Activated naive CD4-positive, alpha-beta T cell treated with anti-CD3 and anti-CD28 coated beads, Interleukin-2, amount 50 U/mL, for 24 hours (primary cell): ENCODE data around the gene IL12RB2.
A peak's percentile ranks its signal among the peaks of the same experiment; 100 is the strongest.

ENCODE experiments used
- H3K27ac Mint-ChIP-seq: one replicate; pipeline ENCODE4 v1.8.0; 2021; ENCODE audit warnings: mild to moderate bottlenecking, mixed read lengths
- H3K27me3 Mint-ChIP-seq: one replicate; pipeline ENCODE4 v1.8.0; 2021; ENCODE audit warnings: mixed read lengths
- H3K36me3 Mint-ChIP-seq: one replicate; pipeline ENCODE4 v1.8.0; 2021; ENCODE audit warnings: mixed read lengths
- H3K4me1 Mint-ChIP-seq: one replicate; pipeline ENCODE4 v1.8.0; 2021; ENCODE audit warnings: mixed read lengths
- H3K4me3 Mint-ChIP-seq: one replicate; pipeline ENCODE4 v1.8.0; 2021; ENCODE audit warnings: mild to moderate bottlenecking, mixed read lengths
- H3K9me3 Mint-ChIP-seq: one replicate; pipeline ENCODE4 v1.8.0; 2021; ENCODE audit warnings: mixed read lengths

Gene IL12RB2

DNA sequence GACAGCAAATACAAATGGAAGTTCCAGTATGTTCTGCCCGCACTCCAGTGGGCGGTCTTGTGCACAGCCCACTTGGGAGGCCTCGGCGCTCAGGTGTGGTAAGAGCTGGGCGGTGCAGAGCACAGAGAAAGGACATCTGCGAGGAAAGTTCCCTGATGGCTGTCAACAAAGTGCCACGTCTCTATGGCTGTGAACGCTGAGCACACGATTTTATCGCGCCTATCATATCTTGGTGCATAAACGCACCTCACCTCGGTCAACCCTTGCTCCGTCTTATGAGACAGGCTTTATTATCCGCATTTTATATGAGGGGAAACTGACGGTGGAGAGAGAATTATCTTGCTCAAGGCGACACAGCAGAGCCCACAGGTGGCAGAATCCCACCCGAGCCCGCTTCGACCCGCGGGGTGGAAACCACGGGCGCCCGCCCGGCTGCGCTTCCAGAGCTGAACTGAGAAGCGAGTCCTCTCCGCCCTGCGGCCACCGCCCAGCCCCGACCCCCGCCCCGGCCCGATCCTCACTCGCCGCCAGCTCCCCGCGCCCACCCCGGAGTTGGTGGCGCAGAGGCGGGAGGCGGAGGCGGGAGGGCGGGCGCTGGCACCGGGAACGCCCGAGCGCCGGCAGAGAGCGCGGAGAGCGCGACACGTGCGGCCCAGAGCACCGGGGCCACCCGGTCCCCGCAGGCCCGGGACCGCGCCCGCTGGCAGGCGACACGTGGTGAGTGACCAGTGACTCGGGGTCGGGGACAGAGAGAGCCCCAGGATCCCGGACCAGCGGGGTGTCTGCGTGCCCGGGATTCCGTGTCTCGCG lies at the start of gene IL12RB2:
Gene IL12RB2 (plus strand): TSS at position 623 of the 810 bp plus-strand sequence. CDS start 12,496 bp downstream, outside the sequence.
- Mint-ChIP-seq H3K36me3 (peaks cover 6% of the 10 kb centered on the region), H3K4me3 (peak within 1 kb of the TSS; percentile 96), H3K4me1 (peaks cover 36% of the 10 kb centered on the region), H3K9me3 (peaks cover 3% of the 10 kb centered on the region), H3K27me3 (peaks cover 1% of the 10 kb centered on the region), H3K27ac (peak within 1 kb of the TSS; percentile 98)

- peak overlapping the region; percentile 44 for H3K27ac Mint-ChIP-seq
- H3K4me3 Mint-ChIP-seq = no peak overlapping the region
- peaks cover 31% of the 10 kb centered on the region for H3K4me1 Mint-ChIP-seq
- no peaks in the 10 kb centered on the region for H3K9me3 Mint-ChIP-seq
- no peaks in the 10 kb centered on the region for H3K36me3 Mint-ChIP-seq
- H3K27me3 Mint-ChIP-seq = no peaks in the 10 kb centered on the region
These were observed 46.0 kb upstream of the IL12RB2 start for GRCh38 chr1:67261680-67262079.

DNA sequence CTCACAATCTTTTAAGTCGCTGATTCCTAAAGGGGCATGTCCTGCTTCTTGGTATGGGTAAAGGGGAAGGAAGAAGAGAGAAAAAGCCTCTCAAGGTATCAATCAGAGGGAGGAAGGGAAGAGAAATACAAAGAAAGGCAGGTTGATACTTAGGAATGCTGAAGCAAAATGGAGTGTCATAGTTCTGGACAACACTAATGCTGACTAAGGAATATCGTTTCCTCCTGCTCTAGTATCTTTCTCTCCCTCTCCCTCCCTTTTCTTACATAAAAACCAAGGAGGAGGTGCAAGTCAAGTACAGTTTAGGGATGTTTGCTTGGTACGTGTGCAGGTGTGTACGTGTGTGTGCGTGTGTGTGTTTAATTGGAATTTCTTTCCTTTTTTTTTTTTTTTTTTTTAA lies 44.9 kb upstream of the IL12RB2 start:
- H3K27me3 Mint-ChIP-seq = no peaks in the 10 kb centered on the region
- no peaks in the 10 kb centered on the region for H3K9me3 Mint-ChIP-seq
- H3K27ac Mint-ChIP-seq = no peak overlapping the region
- no peaks in the 10 kb centered on the region for H3K36me3 Mint-ChIP-seq
- peaks cover 31% of the 10 kb centered on the region for H3K4me1 Mint-ChIP-seq
- no peak overlapping the region for H3K4me3 Mint-ChIP-seq

- no peaks in the 10 kb centered on the region for H3K36me3 Mint-ChIP-seq
- H3K4me1 Mint-ChIP-seq = peaks cover 31% of the 10 kb centered on the region
- H3K4me3 Mint-ChIP-seq = no peak overlapping the region
- no peaks in the 10 kb centered on the region for H3K9me3 Mint-ChIP-seq
- H3K27me3 Mint-ChIP-seq = no peaks in the 10 kb centered on the region
- H3K27ac Mint-ChIP-seq = peak overlapping the region; percentile 76
These were observed 43.5 kb upstream of the IL12RB2 start for GRCh38 chr1:67264152-67264551.

DNA sequence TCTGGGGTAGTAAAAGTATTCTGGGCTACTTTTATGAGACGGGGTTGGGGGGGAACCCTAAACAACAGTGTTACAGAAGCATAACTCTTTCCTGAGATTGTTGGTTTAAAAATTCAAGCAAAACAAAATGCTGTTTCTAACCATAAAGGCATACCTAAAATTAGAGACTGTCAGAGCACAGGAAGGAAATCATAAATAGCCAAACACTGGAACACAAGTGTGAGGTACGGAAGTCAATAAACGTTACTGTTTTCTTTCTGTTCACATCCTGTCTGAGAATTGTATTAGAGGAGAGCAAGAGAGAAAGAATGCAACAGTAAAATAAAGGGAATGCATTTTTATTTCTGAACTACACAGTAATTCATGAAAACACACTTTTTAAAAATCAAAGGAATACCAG lies 42.8 kb upstream of the IL12RB2 start:
- Mint-ChIP-seq H3K27me3 (no peaks in the 10 kb centered on the region), H3K4me1 (peaks cover 31% of the 10 kb centered on the region), H3K4me3 (peak overlapping the region; percentile 60), H3K36me3 (no peaks in the 10 kb centered on the region), H3K9me3 (no peaks in the 10 kb centered on the region), H3K27ac (peak overlapping the region; percentile 73)

DNA sequence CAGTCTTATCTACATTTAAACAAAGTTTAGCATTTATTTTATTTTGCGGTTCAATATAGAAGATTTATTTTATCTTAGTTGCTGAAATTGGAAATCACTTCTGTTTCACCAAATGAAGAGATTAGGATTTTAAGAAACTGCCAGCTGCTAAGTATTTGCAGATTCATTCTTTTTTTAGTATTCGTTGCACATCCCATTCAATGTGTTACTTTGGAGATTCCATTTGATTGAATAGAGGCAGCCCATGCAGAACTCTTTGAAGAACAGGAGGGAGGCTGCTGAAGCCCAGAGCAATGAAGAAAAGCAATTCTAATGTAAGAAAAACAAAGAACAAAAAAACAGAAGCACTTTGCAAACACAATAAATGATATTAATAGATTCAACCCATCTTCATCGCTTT lies 38.6 kb upstream of the IL12RB2 start:
- H3K4me1 Mint-ChIP-seq = peaks cover 36% of the 10 kb centered on the region
- peaks cover 17% of the 10 kb centered on the region for H3K9me3 Mint-ChIP-seq
- peaks cover 5% of the 10 kb centered on the region for H3K36me3 Mint-ChIP-seq
- no peak overlapping the region for H3K4me3 Mint-ChIP-seq
- H3K27ac Mint-ChIP-seq = no peak overlapping the region
- no peaks in the 10 kb centered on the region for H3K27me3 Mint-ChIP-seq

DNA sequence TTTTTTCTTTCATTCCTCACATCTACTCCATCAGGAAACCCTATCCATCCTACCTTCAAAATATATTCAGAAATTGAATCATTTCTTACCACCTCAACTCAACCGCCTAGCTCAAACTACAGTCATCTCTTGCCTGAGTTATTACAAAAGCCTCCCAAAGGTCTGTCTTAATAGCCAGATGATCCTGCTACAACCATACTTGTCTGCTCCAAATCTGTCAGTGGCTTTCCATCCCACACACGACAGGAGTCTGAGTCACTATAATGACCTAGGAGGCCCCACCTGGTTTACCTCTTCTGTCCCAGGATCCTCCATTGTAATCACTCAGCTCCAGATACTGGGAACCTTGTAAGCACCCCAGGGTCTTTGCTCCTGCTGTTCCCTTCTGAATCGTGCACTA lies 37.1 kb upstream of the IL12RB2 start:
- Mint-ChIP-seq H3K4me3 (no peak overlapping the region), H3K4me1 (peaks cover 40% of the 10 kb centered on the region)

GRCh38 chr1:67273591-67273990 lies 34.1 kb upstream of the IL12RB2 start:
- no peak overlapping the region for H3K4me3 Mint-ChIP-seq

More for the DNA sequence above, 37.1 kb upstream of the IL12RB2 start:
- Mint-ChIP-seq H3K9me3 (peaks cover 17% of the 10 kb centered on the region), H3K27me3 (no peaks in the 10 kb centered on the region), H3K36me3 (peaks cover 5% of the 10 kb centered on the region), H3K27ac (no peak overlapping the region)

GRCh38 chr1:67274623-67275325 lies 32.9 kb upstream of the IL12RB2 start:
- Mint-ChIP-seq H3K36me3 (peaks cover 7% of the 10 kb centered on the region), H3K4me3 (peak overlapping the region; percentile 15), H3K27ac (peak overlapping the region; percentile 91), H3K9me3 (peaks cover 17% of the 10 kb centered on the region), H3K4me1 (peaks cover 43% of the 10 kb centered on the region), H3K27me3 (no peaks in the 10 kb centered on the region)

More at GRCh38 chr1:67273591-67273990, 34.1 kb upstream of the IL12RB2 start:
- H3K36me3 Mint-ChIP-seq = peaks cover 7% of the 10 kb centered on the region
- peaks cover 17% of the 10 kb centered on the region for H3K9me3 Mint-ChIP-seq
- H3K27ac Mint-ChIP-seq = peak overlapping the region; percentile 91
- H3K4me1 Mint-ChIP-seq = peaks cover 43% of the 10 kb centered on the region
- H3K27me3 Mint-ChIP-seq = no peaks in the 10 kb centered on the region

GRCh38 chr1:67280696-67281095 lies 27.0 kb upstream of the IL12RB2 start:
- Mint-ChIP-seq H3K27ac (no peak overlapping the region), H3K9me3 (no peaks in the 10 kb centered on the region), H3K4me1 (peaks cover 13% of the 10 kb centered on the region), H3K27me3 (no peaks in the 10 kb centered on the region), H3K4me3 (no peak overlapping the region), H3K36me3 (peaks cover 2% of the 10 kb centered on the region)

- H3K4me3 Mint-ChIP-seq = no peak overlapping the region
- H3K4me1 Mint-ChIP-seq = peaks cover 14% of the 10 kb centered on the region
- H3K36me3 Mint-ChIP-seq = no peaks in the 10 kb centered on the region
- H3K27ac Mint-ChIP-seq = no peak overlapping the region
- H3K9me3 Mint-ChIP-seq = no peaks in the 10 kb centered on the region
- no peaks in the 10 kb centered on the region for H3K27me3 Mint-ChIP-seq
These were observed 26.4 kb upstream of the IL12RB2 start for GRCh38 chr1:67281244-67281643.

DNA sequence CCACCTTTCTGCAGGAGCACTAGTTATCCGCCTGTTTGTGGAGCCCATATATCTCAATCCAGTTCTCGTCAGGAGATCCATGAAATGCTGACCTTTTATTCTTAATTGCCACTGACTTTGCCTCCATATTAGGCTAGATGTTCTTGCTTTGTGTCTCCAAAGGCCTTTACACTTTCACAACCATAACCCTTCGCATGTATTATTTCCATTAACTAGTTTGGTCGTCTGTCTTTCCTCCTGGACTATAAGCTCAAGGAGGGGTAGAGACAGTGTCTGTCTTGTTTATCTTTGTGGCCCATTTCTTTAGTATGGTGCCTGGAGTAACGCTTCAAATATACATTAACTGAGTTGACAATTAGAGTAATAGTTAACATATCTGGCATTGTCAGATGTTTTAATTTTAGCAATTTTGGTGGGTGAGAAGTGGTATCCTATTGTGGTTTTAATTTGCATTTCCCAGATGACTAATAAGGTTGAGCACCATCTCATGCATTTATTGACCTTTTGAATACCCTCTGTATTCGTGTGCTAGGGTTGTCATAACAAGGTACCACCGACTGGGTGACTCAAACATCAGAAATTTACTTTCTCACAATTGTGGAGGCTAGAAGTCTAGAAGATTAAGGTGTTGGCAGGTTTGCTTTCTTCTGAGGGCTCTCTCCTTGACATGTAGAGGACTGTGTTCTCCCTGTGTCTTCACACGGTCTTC lies 21.7 kb upstream of the IL12RB2 start:
- Mint-ChIP-seq H3K27ac (peak overlapping the region; percentile 90), H3K4me1 (peaks cover 26% of the 10 kb centered on the region), H3K9me3 (peaks cover under 1% of the 10 kb centered on the region), H3K27me3 (no peaks in the 10 kb centered on the region), H3K36me3 (no peaks in the 10 kb centered on the region), H3K4me3 (no peak overlapping the region)

GRCh38 chr1:67290236-67290635 lies 17.4 kb upstream of the IL12RB2 start:
- Mint-ChIP-seq H3K27ac (no peak overlapping the region), H3K4me3 (no peak overlapping the region)

DNA sequence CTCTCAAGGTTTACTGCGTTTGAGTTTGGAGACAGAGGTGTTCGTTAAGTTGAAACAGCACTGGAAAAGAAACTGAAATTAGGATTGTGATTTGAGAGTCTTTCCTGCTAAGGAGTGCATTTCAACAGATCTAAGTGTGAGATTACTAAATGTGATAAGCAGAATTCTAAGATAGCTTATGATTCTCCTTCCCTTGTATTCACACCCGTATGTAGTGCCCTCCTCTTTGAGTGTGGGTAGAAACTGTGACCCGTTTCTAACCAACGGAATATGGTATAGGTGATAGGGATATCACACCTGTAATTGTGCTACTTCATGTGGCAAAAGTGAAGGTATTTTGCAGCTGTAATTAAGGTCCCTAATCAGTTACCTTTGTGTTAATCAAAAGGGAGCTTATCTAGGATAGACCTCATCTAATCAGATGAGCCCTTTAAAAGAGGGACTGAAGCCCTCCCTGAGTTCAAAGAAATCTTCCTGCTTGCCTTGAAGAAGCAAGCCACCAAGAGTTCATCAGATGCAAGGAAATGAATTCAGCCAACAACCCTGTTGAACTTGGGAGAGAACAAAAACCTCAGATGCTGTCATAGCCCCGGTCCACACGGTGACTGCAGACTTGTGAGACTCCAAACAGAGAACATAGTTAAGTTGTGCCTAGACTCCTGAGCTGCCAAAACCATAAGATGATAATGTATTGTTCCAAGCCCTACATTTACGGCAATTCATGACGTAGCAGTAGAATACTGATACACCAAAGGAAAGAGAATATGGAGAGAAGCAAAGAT lies 12.6 kb upstream of the IL12RB2 start:
- H3K4me3 Mint-ChIP-seq = no peak overlapping the region
- peaks cover 5% of the 10 kb centered on the region for H3K4me1 Mint-ChIP-seq
- H3K27ac Mint-ChIP-seq = peak overlapping the region; percentile 68
- peaks cover 2% of the 10 kb centered on the region for H3K27me3 Mint-ChIP-seq
- H3K9me3 Mint-ChIP-seq = peaks cover 5% of the 10 kb centered on the region
- H3K36me3 Mint-ChIP-seq = no peaks in the 10 kb centered on the region

More at GRCh38 chr1:67290236-67290635, 17.4 kb upstream of the IL12RB2 start:
- Mint-ChIP-seq H3K4me1 (peaks cover 23% of the 10 kb centered on the region), H3K36me3 (no peaks in the 10 kb centered on the region), H3K27me3 (no peaks in the 10 kb centered on the region), H3K9me3 (peaks cover 5% of the 10 kb centered on the region)

DNA sequence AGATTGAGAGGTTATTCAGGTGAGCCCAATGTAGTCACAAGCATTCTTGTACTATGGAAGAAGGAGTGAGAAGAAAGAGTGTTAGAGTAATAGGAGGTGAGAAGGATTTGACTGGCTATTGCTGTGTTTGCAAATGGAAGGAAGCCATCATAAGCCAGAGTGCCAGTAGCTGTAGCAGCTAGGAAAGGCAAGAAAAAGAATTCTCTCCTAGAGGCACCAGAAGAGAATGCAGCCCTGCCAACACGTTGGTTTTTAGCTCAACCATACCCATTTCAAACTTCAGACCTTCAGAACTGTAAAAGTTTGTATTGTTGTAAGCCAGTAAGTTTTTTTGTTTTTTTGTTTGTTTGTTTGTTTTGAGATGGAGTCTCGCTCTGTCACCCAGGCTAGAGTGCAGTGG lies 8.9 kb upstream of the IL12RB2 start:
- no peaks in the 10 kb centered on the region for H3K36me3 Mint-ChIP-seq
- H3K9me3 Mint-ChIP-seq = no peaks in the 10 kb centered on the region
- H3K27ac Mint-ChIP-seq = peak overlapping the region; percentile 25
- no peak overlapping the region for H3K4me3 Mint-ChIP-seq
- peaks cover 5% of the 10 kb centered on the region for H3K4me1 Mint-ChIP-seq
- peaks cover 3% of the 10 kb centered on the region for H3K27me3 Mint-ChIP-seq
